ENCODE measurements around the gene PTPRM. TPM values are rescaled to one million over a fixed set of nuclear protein-coding genes. Genes with fewer than 3 reads are reported as not detected.

The PTPRM gene
- total RNA-seq, 1 experiment from 2014 or later, result 11.1 TPM

GRCh38 chr18:7793100-7793499 is 226.0 kb downstream of the PTPRM start (continued):
- TF ChIP-seq ATF2 (CRISPR knock-in tag; IDR thresholded peaks at IDR 0.05; ENCODE audit: borderline replicate concordance, low read depth), result no peak
- no peak for TF ChIP-seq JUN (CRISPR knock-in tag; IDR thresholded peaks at IDR 0.05)
- TF ChIP-seq ZNF416 (CRISPR knock-in tag; IDR thresholded peaks at IDR 0.05), result no peak
- TF ChIP-seq MAX (CRISPR knock-in tag; IDR thresholded peaks at IDR 0.05), result no peak
- no peak for TF ChIP-seq IRF1 (CRISPR knock-in tag; IDR thresholded peaks at IDR 0.05)
- no peak for TF ChIP-seq SP1 (CRISPR knock-in tag; conservative IDR thresholded peaks at IDR 0.05)

- TF ChIP-seq NR3C1 (CRISPR knock-in tag; conservative IDR thresholded peaks at IDR 0.05; ENCODE audit: low read depth) (no peak), GTF2I (CRISPR knock-in tag; conservative IDR thresholded peaks at IDR 0.05) (no peak), ZMAT4 (CRISPR knock-in tag; IDR thresholded peaks at IDR 0.05) (no peak), PRRX2 (CRISPR knock-in tag; IDR thresholded peaks at IDR 0.05) (no peak), USF1 (CRISPR knock-in tag; IDR thresholded peaks at IDR 0.05) (no peak), CDX4 (CRISPR knock-in tag; IDR thresholded peaks at IDR 0.05; ENCODE audit: borderline replicate concordance) (no peak), HMGA2 (CRISPR knock-in tag; IDR thresholded peaks at IDR 0.05) (no peak), ZSCAN18 (CRISPR knock-in tag; IDR thresholded peaks at IDR 0.05) (no peak), CBFB (CRISPR knock-in tag; IDR thresholded peaks at IDR 0.05; ENCODE audit: low read depth) (no peak), CREB1 (CRISPR knock-in tag; IDR thresholded peaks at IDR 0.05) (no peak), PRDM15 (CRISPR knock-in tag; IDR thresholded peaks at IDR 0.05) (no peak), MLX (CRISPR knock-in tag; IDR thresholded peaks at IDR 0.05) (no peak), NFATC4 (CRISPR knock-in tag; IDR thresholded peaks at IDR 0.05) (no peak), FOXK1 (CRISPR knock-in tag; IDR thresholded peaks at IDR 0.05) (no peak), ZNF416 (CRISPR knock-in tag; IDR thresholded peaks at IDR 0.05) (no peak), GABPB1 (CRISPR knock-in tag; IDR thresholded peaks at IDR 0.05) (no peak), ZNF423 (CRISPR knock-in tag; IDR thresholded peaks at IDR 0.05) (no peak)
- Mint-ChIP-seq H3K27ac (no peak overlapping the region), H3K36me3 (no peaks in the 10 kb centered on the region), H3K9me3 (no peaks in the 10 kb centered on the region), H3K27me3 (ENCODE audit: low read depth) (no peaks in the 10 kb centered on the region), H3K4me1 (peaks cover 13% of the 10 kb centered on the region), H3K4me3 (no peak overlapping the region)
- ChIA-PET CTCF (interaction anchor here (0.5 to 1.7 kb wide), 2 partner anchors 14 to 707 kb away, joined by 3 to 6 read pairs; no protein-coding TSS in a partner anchor), POLR2A (no interaction called here)
- no peak for DNase-seq (ENCODE audit: low spot score)
- ATAC-seq, result no peak
Observed at GRCh38 chr18:7803956-7804469, 236.9 kb downstream of the PTPRM start.
